Kidney epithelial cell (primary cell): ENCODE measurements around the gene MADCAM1. TPM values are rescaled to one million over a fixed set of nuclear protein-coding genes. Genes with fewer than 3 reads are reported as not detected.

Experiments used
- DNase-seq: peaks from one replicate; pipeline ENCODE4 v3.0.0-alpha.2; 2010; ENCODE audit warnings: low read depth
- H3K27me3 ChIP-seq: 2 replicates; pipeline ENCODE4 v1.6.0; 2011; ENCODE audit warnings: low read length; ENCODE audit not compliant: control insufficient read depth, insufficient read depth
- H3K36me3 ChIP-seq: 2 replicates; pipeline ENCODE4 v1.5.1; 2011; ENCODE audit warnings: low read length; ENCODE audit not compliant: control insufficient read depth, insufficient read depth
- H3K4me3 ChIP-seq: 2 replicates; pipeline ENCODE4 v1.5.1; 2011; ENCODE audit warnings: low read depth, mild to moderate bottlenecking, control low read depth, low read length
- total RNA-seq: library from RNA; depleted of rRNA; stranded (reverse); fragments of >200 nt; gene quantifications from 2 replicates; pipeline ENCODE4 v1.2.3, GENCODE V29; 2015
- TF ChIP-seq, protein P1 (sequence below): IDR thresholded peaks from 2 replicates; pipeline ENCODE4 v1.5.1; 2011; ENCODE audit warnings: mild to moderate bottlenecking, moderate library complexity, low read length, control low read depth, inconsistent platforms; ENCODE audit not compliant: insufficient read depth, poor library complexity, severe bottlenecking

The MADCAM1 gene
- total RNA-seq, 1 donor from 2014 or later = 0.46 TPM

DNA sequence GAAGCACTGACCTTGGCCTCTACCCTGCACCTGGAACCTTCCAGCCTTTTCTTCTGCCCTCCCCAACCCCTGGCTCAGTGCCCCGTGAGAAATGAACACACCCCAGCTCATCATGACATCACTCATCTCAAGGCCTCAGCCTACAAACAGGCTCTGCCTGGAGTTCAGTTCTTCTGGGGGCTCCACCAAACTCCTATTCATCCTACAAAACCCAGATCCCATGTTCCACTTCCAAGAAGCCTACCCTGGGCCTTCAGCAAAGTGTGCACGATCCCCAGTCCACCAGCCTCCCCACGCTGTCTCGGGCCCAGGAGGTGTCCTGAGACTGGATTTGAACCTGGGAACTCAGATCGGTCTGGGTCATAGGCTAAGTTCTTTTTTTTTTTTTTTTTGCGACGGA lies 26.5 kb upstream of the MADCAM1 start:
- TF ChIP-seq, protein P1, sequence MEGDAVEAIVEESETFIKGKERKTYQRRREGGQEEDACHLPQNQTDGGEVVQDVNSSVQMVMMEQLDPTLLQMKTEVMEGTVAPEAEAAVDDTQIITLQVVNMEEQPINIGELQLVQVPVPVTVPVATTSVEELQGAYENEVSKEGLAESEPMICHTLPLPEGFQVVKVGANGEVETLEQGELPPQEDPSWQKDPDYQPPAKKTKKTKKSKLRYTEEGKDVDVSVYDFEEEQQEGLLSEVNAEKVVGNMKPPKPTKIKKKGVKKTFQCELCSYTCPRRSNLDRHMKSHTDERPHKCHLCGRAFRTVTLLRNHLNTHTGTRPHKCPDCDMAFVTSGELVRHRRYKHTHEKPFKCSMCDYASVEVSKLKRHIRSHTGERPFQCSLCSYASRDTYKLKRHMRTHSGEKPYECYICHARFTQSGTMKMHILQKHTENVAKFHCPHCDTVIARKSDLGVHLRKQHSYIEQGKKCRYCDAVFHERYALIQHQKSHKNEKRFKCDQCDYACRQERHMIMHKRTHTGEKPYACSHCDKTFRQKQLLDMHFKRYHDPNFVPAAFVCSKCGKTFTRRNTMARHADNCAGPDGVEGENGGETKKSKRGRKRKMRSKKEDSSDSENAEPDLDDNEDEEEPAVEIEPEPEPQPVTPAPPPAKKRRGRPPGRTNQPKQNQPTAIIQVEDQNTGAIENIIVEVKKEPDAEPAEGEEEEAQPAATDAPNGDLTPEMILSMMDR = no peak
- Histone ChIP-seq H3K27me3 (peaks cover 9% of the 10 kb centered on the region), H3K36me3 (no peaks in the 10 kb centered on the region), H3K4me3 (no peak overlapping the region)
- DNase-seq = no peak

DNA sequence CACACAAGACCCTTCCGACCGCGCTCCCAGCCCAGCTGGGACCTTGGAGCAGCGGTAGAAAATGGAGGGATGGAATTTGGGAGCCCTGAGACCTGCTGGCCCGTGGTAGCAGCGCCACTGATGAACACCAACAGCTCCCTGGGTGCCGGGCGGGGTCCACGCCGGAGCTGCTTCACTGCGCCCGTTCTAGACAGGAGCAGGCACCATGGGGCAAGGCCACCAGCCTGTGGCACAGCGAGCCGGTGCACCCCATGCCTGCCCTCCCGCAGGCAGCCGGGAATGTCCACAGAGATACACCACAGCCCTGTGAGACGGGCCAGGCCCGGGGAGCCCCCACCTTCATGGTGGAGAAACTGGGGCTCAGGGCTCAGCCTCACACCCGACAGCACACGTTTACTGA lies 25.6 kb upstream of the MADCAM1 start:
- Histone ChIP-seq H3K4me3 (no peak overlapping the region), H3K27me3 (peaks cover 14% of the 10 kb centered on the region), H3K36me3 (no peaks in the 10 kb centered on the region)
- DNase-seq = no peak
- TF ChIP-seq, protein P1 = no peak

DNA sequence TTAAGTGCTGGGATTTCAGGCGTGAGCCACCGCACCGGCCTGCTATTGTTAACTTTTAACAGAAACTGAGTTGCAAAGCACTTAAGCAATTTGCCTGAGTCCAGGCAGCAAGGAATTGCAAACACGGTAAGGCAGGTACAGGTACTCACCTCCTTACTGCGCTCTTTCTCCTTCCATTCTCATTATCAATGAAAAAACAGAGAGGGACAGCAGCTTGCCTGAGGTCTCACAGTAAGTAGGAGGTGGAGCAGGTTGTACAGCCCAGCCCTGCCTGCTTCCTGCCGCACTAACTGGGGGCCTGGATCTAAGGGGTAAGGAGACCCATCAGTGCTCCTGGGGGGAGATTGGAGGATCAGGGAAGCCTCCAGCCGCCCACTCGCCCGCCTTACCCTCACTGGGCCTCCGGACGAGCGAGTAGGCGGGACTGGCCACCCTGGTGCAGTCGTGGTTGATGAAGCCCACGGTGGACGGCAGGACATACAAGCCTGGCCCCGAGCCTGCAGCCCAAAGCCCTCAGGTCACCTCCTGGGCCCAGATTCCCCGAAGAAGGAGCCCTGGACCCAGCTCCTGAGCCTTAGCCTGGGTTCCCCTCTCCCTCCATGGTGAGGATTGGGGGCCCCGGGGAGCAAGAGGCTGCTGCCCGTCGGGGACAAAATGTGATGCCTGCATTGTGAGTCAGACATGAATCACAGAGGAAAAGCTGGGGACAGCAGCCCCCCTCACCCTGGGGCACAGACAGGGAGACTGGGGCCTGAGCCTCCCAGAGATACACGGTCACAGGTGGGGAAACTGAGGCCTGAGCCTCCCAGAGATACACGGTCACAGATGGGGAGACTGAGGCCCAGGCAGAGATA lies 24.1 kb upstream of the MADCAM1 start:
- DNase-seq = no peak
- Histone ChIP-seq H3K27me3 (peaks cover 14% of the 10 kb centered on the region), H3K36me3 (no peaks in the 10 kb centered on the region), H3K4me3 (no peak overlapping the region)
- TF ChIP-seq, protein P1 = no peak

DNA sequence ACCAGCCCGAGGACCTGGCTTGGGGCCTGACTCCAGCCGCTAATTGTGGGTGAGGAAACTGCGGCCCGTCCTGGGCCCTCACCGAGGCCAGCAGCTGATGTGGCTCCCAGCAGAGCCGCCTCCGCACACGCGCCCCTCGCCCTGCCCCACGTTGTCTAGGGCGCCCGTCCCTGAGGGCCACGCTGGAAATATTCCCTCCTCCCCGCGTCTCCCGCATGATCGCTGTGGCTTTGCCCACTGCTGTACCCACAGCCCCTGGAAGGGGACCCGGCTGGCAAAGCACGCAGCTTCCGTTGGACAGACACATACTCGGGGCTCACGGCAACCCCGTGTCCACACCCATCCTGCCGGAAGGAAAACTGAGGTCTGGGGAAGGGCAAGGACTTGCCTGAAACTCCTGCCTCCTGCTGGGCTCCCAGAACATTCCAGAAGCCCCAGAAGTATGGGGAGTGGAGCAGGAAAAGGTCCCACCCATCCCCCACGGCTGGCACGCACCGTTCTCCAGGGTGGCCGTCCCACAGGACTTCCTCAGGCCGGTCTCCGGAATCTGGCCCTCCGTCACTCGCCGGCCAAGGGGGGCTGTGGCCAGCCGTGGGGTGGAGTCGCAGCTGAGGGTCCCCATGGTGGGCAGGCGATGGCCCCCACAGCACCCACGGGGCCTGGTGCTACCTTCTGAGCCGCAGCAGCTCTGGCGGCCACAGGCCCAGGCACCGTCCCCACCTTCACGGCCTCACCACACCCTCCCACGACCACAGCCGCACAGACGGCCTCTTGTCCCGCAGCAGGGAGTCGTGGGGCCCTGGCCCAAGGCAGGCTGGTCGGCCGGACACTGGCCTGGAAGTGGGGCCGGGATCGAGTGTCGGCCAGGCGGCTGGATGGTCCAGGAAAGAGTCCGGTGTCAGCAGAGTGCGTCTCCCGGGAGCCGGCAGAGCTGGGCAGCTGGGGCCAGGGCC lies 21.9 kb upstream of the MADCAM1 start:
- H3K36me3 ChIP-seq = no peaks in the 10 kb centered on the region
- no peak for DNase-seq
- H3K4me3 ChIP-seq = no peak overlapping the region
- H3K27me3 ChIP-seq = peaks cover 13% of the 10 kb centered on the region
- TF ChIP-seq, protein P1 = no peak

DNA sequence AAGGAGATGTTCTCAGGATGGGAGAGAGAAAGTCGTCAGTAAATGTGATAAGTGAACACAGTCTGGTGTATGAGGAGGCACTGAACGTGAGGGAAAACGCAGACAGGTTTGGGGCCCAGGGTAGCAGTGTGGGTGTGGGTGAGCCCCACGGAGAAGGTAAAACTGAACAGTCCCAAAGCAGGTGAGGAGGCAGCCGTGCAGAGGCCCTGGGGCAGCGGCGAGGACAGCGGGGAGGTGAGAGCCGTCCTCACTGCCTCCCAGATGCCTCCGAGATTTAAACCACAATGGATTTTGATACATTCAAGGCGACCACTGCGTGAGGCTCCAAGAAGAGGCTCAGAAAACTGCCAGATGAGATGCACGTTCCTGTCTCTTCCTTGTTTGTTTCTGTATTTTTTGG lies 20.9 kb upstream of the MADCAM1 start:
- H3K36me3 ChIP-seq = no peaks in the 10 kb centered on the region
- H3K27me3 ChIP-seq = peaks cover 13% of the 10 kb centered on the region
- H3K4me3 ChIP-seq = no peak overlapping the region
- DNase-seq = no peak
- TF ChIP-seq, protein P1 = no peak
